SH-SY5Y (cell line): ENCODE results near the gene KIF25.

ENCODE experiments used
- GATA2 ChIP-seq: IDR thresholded peaks from 2 replicates; pipeline ENCODE4 v1.6.1; 2011; ENCODE audit warnings: mild to moderate bottlenecking, low read depth, low read length
- GATA3 ChIP-seq: IDR thresholded peaks from 2 replicates; pipeline ENCODE4 v1.6.1; 2011; ENCODE audit warnings: low read depth, mild to moderate bottlenecking, low read length, moderate library complexity

DNA sequence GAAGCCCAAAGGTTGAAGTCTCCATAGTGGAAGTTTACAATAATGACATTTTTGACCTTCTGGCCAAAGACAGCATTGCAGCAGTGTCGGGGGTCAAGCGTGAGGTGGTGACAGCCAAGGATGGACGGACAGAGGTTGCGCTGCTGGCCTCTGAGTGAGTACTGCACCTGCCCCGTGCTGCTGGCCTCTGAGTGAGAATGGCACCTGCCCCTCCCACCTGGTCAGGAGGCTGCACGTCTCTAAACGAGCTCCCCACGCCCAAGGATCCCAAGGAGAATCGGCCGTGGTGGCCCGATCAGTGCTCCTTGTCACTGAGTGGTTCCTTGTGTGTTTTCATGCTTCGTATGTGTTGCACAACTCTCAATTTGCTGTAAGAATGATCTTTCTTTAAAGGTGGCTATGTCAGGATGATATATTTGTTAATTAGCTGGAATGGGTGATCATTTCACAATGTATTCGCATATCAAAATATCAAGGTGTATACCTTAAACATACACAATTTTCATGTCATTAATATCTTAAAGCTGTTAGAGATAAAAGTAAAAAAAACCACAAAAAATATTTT, 41.2 kb downstream of the KIF25 start:
- no peak for TF ChIP-seq GATA2
- no peak for TF ChIP-seq GATA3
